T-helper 1 cell treated with Interleukin-12 subunit alpha and Interleukin-12 subunit beta and Interleukin-4 antibody, amounts not matched to agents 30 ng/mL and 1 ng/mL, for 36 hours (primary cell): ENCODE data around the gene MMS19. TPM values are rescaled to one million over a fixed set of nuclear protein-coding genes. Genes with fewer than 3 reads are reported as not detected.
"Not testable (repeated sequence)": the region's sequence is repeated elsewhere in the genome, so short reads cannot be mapped to it uniquely, and the experiment has no call there.

Experiments
- intact Hi-C: fragments of 100-400 bp; cut with micrococcal nuclease; formaldehyde crosslinking; loops from one replicate; pipeline ENCODE4 v1.15.1; 2024
- total RNA-seq: library from RNA; stranded (reverse); gene quantifications from 2 replicates; pipeline ENCODE4 v1.2.3, GENCODE V29; 2022

Gene MMS19
- total RNA-seq, 1 donor from 2014 or later = 73.6 TPM

- intact Hi-C loops = no loop called here
These were observed 5.2 kb upstream of the MMS19 start for GRCh38 chr10:97503406-97503805.

- intact Hi-C loops = no loop called here
These were observed 4.7 kb upstream of the MMS19 start for GRCh38 chr10:97502916-97503315.

DNA sequence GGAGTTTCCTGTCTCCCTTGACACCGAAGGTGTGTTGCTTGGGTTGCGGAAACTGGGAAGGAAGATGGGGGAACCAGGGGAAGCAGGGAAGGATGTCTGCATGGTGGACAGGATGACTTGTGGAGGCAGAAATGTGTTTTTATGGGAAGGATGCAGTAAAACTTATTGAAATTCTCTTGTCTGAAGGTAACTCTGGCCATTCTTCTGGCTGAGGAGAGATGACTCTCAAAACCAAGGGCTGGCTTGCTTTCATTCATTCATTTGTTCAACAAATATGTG, 2.0 kb upstream of the MMS19 start:
- intact Hi-C loops = no loop called here

- intact Hi-C loops = loop anchor here (5.0 kb wide), 3 partner anchors 667 to 1933 kb away; partner anchors contain the start of genes GOT1, LCOR and TM9SF3
These were observed 1.5 kb upstream of the MMS19 start for GRCh38 chr10:97499561-97500296.

DNA sequence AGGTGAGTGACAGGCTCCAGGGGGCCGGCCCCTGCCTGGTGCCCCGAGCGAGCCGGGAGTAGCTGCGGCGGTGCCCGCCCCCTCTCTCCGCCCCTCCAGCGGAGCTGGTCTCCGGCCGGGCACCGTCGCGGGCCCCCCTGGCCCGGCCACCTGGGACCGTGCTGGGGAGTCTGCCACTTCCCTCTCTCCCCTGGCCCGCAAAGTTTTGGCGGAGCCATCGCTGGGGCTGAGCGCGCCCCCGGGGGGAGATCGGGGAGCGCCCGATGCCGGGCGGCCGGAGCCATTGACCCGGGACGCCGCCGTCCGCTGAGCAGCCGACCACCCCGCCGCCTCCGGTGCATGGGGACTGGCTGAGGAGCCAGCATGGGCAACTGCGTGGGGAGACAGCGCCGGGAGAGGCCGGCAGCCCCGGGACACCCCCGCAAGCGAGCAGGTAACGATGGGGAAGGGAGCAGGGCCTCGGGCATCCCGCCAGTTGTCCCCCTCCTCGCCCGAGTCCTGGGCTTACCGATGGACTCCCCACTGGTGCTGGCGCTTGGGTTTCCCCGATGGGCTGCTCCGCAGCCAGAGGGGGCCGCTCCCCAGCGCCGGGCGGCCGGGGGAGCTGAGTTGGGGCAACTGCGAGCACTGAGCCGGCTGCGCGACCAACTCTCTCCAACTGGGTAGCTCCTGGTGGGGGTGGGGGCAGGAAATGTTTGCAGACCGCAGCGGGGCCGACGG, 779 bp upstream of the MMS19 start, which contains the start of gene UBTD1:
TSS of gene UBTD1 (plus strand) at position 84 of the 720 bp plus-strand sequence. CDS start at position 364, 280 bp downstream.
- intact Hi-C loops = loop anchor here (1.0 to 5.0 kb wide), 15 partner anchors 36 to 1933 kb away; partner anchors contain the start of genes ARHGAP19, AVPI1, EXOSC1 and FRAT1

DNA sequence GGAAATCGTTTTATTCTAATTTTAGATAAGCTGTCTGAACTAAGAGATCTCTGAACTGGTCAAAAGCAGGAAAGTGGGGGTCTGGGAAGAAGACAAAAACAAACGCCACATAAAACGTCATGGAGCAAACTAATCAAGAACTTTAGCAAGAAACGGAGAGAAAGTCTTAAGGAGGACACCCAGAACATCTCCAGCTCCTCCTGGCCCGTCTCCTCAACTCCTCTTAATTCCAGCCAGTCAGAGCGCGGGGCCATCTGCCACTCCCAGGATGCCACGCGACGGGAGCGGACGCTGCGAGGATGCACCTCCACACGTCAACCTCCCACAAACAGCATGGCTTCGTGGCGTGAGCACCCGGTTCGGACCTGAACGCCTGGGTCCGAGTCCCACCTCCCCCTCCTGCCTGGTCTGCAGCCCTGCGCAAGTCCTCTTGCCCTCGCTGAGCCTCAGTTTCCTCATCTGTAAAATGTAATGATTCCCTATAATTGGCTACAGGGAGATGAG, 598 bp downstream of the MMS19 start:
- intact Hi-C loops = loop anchor here (1.0 to 5.0 kb wide), 16 partner anchors 34 to 1935 kb away; partner anchors contain the start of genes ARHGAP19, AVPI1, EXOSC1 and FRAT1

GRCh38 chr10:97494863-97495506, 3.2 kb downstream of the MMS19 start:
- intact Hi-C loops = loop anchor here (5.0 kb wide), 3 partner anchors 663 to 1937 kb away; partner anchors contain the start of genes GOT1, LCOR and TM9SF3

DNA sequence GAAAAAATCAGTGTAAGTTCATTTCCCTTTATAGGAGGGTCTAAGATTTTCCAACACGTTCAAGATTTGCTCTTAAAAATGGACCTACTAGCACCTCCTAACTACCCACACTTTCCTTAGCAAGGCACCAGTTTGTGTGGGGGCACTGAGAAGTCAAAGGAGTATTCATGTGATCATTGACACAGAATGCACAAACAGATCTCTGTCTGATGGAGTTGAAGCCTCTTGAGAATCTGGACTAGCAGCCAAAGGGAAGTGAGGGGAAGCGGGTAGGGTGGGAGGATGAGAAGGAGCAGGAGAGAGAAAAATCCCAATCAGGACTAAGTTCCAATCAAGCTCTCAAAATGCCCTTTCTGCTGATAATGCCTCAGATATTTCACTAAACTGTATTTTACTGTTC, 4.1 kb downstream of the MMS19 start:
- intact Hi-C loops = no loop called here

DNA sequence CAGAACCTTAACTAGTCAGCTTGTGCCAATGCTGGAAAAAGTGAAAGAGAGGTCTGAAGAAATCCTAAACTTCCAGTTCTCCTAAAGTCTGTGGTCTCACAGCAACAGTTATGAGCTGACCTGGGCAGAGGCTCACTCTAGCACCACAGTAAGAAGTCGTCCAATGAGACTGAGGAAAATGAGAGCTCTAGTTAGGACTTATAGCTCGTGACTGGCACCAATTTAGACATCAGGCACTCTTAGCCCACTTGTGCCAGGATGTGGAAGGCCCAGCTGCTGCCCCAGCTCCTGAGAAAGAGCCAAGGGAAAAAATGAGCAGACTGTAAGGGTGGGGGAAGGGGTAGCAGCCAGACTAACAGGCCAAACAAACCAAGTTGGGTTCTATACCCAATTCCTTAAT, 7.6 kb downstream of the MMS19 start:
- intact Hi-C loops = no loop called here

DNA sequence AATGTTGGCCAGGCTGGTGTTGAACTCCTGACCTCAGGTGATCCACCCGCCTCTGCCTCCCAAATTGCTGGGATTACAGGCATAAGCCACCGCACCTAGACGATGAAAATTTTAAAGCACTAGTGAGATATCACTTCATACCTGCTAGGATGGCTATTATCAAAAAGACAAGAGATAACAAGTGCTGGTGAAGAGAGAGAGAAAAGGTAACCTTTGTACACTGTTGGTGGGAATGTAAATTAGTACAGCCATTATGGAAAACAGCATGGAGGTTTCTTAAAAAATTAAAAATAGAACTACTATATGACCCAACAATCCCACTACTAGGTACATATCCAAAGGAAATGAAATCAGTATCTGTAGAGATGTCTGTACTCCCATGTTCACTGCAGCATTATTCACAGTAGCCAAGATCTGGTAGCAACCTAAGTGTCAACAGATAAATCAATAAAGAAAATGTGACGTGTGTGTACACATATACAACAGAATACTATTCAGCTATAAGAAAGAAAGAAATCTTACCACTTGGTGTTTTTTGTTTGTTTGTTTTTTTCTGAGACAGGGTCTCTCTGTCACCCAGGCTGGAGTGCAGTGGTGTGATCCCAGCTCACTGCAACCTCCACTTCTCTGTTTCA, 12.5 kb downstream of the MMS19 start:
- intact Hi-C loops = no loop called here

- intact Hi-C loops = no loop called here
These were observed 14.3 kb downstream of the MMS19 start for GRCh38 chr10:97483921-97484320.

- intact Hi-C loops = no loop called here
These were observed 14.7 kb downstream of the MMS19 start for GRCh38 chr10:97483506-97483905.

GRCh38 chr10:97482381-97482780, 15.8 kb downstream of the MMS19 start:
- intact Hi-C loops = no loop called here

DNA sequence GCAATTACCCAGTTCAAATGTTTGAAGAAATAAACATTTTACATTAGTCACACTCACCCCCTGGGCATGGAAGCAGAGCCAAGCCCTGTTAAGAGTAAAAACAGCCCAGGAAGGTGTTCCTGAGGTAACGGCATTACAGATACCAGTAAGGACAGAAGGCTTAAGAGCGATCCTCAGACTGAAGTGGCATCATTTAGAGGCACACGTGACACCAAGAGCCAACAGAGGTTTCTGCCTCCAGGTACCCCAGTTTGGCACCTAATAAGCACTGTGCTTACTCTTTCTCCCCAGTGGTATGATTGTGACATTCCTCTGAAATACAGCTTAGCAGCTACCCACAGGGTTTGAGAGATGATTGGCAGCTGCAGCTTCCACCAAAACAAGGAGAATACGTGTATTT, 17.2 kb downstream of the MMS19 start:
- intact Hi-C loops = no loop called here

DNA sequence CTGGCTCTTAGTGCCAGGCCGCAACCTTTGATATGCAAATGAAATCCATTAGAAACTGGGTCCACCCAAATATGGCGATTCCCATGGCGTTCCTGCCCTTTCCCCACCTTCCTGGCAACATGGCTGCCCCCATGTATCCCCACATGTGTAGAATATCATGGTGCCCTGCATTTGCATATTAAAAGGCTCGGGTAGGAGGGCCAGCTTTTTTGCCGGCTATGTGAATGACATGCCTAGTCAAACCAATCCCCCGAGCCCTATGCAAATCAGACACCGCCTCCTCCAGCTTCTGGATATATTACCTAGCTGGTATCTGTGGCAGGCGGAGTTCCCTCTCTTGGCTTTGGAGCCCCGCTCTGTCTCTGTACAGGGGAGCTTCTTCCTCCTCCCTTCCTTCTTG, 18.3 kb downstream of the MMS19 start:
- intact Hi-C loops = no loop called here

DNA sequence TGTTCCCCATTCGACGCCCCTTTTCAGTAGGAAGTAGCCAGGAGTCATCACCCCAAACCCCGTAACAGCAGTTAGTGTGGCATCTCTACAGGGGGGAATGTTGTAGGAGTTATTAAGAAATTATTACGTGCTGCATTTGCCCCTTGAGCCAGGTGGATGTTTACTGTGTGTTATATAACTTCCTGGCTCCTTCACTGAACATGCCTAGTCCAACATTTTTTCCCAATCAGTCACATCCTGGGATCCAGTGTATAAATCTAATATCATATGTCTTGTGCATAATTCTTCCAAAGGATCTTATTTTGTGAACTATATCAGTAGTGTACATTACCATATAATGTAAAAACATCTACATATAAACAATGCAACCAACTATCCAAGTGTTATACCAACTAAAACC, 18.8 kb downstream of the MMS19 start:
- intact Hi-C loops = not testable (repeated sequence)

GRCh38 chr10:97475936-97476594, 22.2 kb downstream of the MMS19 start:
- intact Hi-C loops = no loop called here

- intact Hi-C loops = no loop called here
These were observed 23.3 kb downstream of the MMS19 start for GRCh38 chr10:97474918-97475317.

- intact Hi-C loops = not testable (repeated sequence)
These were observed 29.4 kb downstream of the MMS19 start for GRCh38 chr10:97468781-97469180.

DNA sequence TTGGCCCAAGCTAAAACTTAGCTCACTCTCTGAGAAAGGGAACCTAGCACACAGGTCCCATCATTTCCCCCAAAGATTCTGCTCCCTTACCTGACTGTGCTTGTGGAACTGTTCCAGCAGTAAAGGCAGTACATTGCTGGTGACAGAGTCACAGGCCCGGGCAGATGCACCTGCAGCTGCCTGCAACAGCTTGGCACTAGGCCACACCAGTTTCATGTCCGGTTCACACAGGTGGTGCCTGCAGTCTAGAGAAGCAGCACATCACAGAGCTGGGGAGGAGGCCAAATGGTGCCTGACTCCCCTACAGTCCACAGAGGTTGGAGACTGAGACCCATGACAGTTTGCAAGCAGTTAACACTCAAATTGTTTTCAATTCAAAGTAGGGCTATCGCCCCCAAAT, 30.1 kb downstream of the MMS19 start:
- intact Hi-C loops = no loop called here

DNA sequence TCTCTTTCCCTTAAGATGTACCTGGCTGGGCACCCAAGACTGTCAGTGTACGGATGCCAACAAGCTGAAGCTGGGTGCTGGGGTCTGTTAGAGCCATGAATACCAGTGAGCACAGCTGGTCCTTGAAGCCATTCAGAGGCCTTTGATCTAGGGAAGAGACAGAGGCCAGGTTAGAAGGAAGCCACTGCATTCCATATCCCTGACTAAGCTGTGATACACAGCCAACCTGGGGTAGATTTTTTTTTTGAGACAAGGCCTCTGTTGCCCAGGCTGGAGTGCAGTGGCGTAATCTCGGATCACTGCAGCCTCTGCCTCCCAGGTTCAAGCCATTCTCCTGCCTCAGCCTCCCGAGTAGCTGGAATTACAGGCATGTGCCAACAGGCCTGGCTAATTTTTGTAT, 31.5 kb downstream of the MMS19 start:
- intact Hi-C loops = no loop called here
